ENCODE results near the gene ETV3.

DNA sequence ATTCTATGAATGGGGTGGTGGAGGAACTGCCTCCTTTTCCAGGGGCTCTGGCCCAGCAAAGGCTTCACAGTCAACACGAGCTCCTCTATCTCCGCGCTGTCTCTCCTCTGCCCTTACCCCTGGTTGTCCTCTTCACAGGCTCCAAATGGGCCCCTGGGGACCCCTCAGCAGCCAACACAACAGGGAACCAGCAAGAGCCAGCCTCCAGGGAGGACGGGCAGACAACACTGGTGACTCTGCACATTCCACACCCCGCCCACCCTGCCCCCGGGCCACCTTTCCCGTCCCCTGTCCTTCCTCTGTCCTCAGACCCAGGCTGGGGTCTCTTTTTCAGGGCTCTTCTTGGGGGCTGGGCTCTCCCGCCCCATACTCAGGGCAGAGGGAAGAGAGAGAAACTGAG lies 17.5 kb upstream of the ETV3 start:
- TF ChIP-seq, protein P1, sequence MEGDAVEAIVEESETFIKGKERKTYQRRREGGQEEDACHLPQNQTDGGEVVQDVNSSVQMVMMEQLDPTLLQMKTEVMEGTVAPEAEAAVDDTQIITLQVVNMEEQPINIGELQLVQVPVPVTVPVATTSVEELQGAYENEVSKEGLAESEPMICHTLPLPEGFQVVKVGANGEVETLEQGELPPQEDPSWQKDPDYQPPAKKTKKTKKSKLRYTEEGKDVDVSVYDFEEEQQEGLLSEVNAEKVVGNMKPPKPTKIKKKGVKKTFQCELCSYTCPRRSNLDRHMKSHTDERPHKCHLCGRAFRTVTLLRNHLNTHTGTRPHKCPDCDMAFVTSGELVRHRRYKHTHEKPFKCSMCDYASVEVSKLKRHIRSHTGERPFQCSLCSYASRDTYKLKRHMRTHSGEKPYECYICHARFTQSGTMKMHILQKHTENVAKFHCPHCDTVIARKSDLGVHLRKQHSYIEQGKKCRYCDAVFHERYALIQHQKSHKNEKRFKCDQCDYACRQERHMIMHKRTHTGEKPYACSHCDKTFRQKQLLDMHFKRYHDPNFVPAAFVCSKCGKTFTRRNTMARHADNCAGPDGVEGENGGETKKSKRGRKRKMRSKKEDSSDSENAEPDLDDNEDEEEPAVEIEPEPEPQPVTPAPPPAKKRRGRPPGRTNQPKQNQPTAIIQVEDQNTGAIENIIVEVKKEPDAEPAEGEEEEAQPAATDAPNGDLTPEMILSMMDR (IDR thresholded peaks at IDR 0.05) = no peak
- no peak for TF ChIP-seq POLR2A (IDR thresholded peaks at IDR 0.05)
